Renal pelvis (tissue), 12 donors: ENCODE measurements around the gene EPX. TPM values are rescaled to one million over a fixed set of nuclear protein-coding genes. Genes with fewer than 3 reads are reported as not detected.
"Not testable (repeated sequence)": the region's sequence is repeated elsewhere in the genome, so short reads cannot be mapped to it uniquely, and the experiment has no call there.

Source experiments
- DNase-seq: peaks from one replicate; pipeline ENCODE4 v3.0.0-alpha.2; 2013
- long read RNA-seq, 16 experiments: transcript quantifications; one replicate each; lab custom pipeline, GENCODE V29; 2026
- polyA plus RNA-seq, 3 donors: library from polyadenylated mRNA; unstranded; fragments of 120-200 nt; gene quantifications; one replicate each; pipeline ENCODE4 v1.2.1, GENCODE V29; 2013; ENCODE audit not compliant: insufficient read length in 3 of 3

The EPX gene, protein sequence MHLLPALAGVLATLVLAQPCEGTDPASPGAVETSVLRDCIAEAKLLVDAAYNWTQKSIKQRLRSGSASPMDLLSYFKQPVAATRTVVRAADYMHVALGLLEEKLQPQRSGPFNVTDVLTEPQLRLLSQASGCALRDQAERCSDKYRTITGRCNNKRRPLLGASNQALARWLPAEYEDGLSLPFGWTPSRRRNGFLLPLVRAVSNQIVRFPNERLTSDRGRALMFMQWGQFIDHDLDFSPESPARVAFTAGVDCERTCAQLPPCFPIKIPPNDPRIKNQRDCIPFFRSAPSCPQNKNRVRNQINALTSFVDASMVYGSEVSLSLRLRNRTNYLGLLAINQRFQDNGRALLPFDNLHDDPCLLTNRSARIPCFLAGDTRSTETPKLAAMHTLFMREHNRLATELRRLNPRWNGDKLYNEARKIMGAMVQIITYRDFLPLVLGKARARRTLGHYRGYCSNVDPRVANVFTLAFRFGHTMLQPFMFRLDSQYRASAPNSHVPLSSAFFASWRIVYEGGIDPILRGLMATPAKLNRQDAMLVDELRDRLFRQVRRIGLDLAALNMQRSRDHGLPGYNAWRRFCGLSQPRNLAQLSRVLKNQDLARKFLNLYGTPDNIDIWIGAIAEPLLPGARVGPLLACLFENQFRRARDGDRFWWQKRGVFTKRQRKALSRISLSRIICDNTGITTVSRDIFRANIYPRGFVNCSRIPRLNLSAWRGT
- polyA plus RNA-seq = 1 to 10 TPM in 1 of 3 donors, under 1 TPM in 2; 0.75 to 1.3 (median 0.83) TPM
- long read RNA-seq, donor 1 = 0 reads
- long read RNA-seq, donor 2 = 0 reads
- long read RNA-seq, donor 3 = 0 reads
- long read RNA-seq, donor 4, partial matches to known transcripts = 0 of 1 reads
- long read RNA-seq, donor 4, other reads (novel, unspliced or antisense) = 0 of 1 reads
- long read RNA-seq, donor 5 = 0 reads
- long read RNA-seq, donor 6 = 0 reads
- long read RNA-seq, donor 7 = 0 reads
- long read RNA-seq, donor 8 = 0 reads
- long read RNA-seq, donor 9 = 0 reads
- long read RNA-seq, donor 10 = 0 reads
- long read RNA-seq, donor 11 = 0 reads
- long read RNA-seq, donor 12 = 0 reads
- long read RNA-seq, donor 13 = 0 reads
- long read RNA-seq, donor 14 = 0 reads
- long read RNA-seq, donor 15 = 0 reads
- long read RNA-seq, donor 16 = 0 reads

DNA sequence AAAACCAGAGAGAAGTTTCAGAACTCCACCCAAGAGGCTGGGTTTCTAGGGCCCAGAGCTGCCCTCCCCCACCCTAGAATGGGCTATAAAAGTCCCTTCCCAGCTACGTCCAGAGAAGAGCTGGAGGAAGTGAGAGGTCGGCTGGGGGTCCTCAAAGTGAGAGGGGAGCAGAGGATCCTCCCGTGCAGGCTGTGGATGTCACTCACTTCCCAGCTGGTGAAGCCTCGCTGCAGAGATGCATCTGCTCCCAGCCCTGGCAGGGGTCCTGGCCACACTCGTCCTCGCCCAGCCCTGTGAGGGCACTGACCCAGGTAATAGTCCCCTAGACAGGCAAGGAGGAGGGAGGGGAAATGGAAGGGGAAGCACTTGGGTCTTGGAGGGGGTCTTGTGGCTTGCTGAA lies at the start of gene EPX:
TSS of gene EPX (plus strand) at position 115 of the 400 bp plus-strand sequence. CDS start at position 236, 121 bp downstream.
- no peak for DNase-seq

GRCh38 chr17:58143335-58143734 lies 49.2 kb upstream of the EPX start:
- not testable (repeated sequence) for DNase-seq

GRCh38 chr17:58144801-58145200 lies 47.7 kb upstream of the EPX start:
- DNase-seq = no peak

- no peak for DNase-seq
These were observed 44.5 kb upstream of the EPX start, which contains the start of gene OR4D1 for GRCh38 chr17:58147930-58148434. TSS of gene OR4D1 (plus strand) at chr17:58148384. CDS start at chr17:58155154, 6,770 bp downstream.

- DNase-seq = no peak
These were observed 43.9 kb upstream of the EPX start for GRCh38 chr17:58148609-58149008.

DNA sequence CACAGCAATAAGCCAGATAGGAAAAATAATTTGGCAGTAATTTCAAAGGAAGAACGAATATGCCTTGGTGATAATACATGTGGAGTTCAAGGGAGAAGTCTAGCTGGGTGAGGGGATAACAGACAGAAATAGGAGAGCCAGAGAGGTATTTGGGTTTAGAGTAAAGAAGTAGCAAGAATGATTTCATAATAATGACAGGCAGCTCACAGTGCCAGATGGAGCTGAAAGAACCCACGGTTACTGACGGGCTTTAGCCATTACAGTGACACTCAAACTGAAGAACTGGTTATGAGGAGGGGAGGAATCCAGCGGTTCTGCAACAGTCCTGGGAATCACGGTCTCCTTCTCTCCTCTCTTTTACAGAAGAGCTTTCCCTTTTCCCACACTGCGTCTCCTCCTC lies 42.1 kb upstream of the EPX start:
- DNase-seq = no peak

DNA sequence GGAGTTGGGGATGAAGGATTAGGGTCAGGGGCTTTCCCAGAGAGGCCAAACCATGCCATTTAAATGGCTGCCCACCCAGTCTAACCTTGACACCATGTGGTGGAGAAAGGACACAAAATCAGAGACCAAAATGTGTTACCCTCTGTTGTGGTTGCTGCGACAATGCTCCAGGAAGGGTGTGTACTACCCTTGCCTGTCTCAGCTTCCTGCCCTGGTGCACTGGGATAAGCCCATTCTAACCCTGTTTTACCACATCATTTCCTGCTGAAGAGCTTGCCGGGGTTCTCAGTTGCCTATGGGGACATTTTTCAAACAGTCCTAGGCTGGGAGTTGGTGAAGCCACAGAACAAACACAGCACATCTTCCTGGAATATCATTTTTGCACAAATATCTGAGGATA lies 39.5 kb upstream of the EPX start:
- no peak for DNase-seq

GRCh38 chr17:58153671-58154070 lies 38.9 kb upstream of the EPX start:
- DNase-seq = no peak

DNA sequence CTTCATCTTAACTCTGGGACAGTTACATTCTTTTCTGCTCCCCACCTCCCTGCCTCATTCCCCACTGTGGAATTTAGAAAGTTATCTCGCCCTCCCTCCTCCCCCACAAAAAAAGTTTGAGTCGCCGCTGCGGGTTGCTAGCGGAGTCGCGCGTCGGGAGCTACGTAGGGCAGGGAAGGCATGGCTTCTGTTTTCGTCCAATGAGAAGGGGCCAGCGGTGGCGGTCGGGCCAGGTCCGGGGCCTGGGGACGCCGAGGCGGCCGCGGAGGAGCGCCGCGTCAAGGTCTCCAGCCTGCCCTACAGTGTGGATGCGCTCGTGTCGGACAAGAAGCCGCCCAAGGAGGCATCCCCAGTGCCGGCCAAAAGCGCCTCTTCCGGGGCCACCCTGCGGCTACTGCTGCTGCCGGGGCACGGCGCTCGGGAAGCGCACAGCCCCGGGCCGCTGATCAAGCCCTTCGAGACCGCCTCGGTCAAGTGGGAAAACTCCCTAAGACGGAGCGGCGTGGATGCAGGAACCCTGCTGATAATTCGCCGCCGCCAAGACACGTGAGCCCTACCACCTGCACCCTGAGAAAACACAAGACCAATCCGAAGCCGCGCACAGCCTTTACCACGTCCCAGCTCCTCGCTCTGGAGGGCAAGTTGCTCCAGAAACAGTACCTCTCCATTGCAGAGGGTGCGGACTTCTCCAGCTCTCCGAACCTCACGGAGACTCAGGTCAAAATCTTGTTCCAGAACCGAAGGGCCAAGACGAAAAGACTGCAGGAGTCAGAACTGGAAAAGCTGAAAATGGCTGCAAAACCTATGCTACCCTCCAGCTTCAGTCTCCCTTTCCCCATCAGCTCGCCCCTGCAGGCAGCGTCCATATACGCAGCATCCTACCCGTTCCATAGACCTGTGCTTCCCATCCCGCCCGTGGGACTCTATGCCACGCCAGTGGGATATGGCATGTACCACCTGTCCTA lies 35.4 kb upstream of the EPX start:
- no peak for DNase-seq

DNA sequence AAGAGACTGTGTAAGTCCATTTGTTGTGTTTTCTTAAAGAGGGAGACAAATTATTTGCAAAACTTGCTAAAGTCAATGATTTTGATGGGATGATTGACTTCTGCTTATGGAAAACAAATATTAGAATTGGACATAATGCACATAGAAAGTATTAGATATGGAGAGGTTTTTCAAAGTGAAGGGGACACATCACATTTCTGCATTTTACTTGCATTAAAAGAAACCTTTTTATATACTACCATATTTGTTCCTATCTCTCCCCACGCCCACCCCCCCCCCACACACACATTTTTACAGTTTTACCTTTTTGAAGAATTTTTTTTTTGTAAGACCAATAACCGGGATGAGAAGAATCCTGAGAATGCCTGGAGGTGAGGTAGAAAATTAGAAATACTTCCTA lies 34.3 kb upstream of the EPX start:
- no peak for DNase-seq

GRCh38 chr17:58161566-58161965 lies 31.0 kb upstream of the EPX start:
- DNase-seq = no peak

GRCh38 chr17:58165981-58166380 lies 26.5 kb upstream of the EPX start:
- DNase-seq = no peak

DNA sequence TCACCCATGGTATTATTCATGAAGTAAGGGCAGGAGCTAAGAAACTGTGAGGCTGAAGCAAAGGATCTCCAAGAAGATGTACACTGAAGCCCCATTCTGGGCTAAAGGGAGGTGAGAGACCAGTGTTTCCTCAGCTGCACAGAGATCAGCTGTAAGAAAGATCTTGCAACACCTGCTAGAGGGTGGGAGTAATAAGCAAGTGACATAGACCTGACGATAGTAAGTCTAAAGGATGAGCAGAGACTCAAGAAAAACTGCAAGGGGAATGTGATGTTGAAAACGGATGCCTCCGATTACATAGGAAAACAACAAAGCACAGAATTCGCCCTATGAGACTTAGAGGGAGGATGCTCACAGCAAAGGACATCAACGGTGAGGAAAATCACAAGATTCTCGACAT lies 25.8 kb upstream of the EPX start, which contains the start of gene OR4D2:
TSS of gene OR4D2 (plus strand) at position 301 of the 400 bp plus-strand sequence. CDS start 2,674 bp downstream, outside the sequence.
- DNase-seq = no peak

- DNase-seq = no peak
These were observed 21.9 kb upstream of the EPX start for GRCh38 chr17:58170622-58171021.

- DNase-seq = no peak
These were observed 20.0 kb upstream of the EPX start for GRCh38 chr17:58172369-58173071.

DNA sequence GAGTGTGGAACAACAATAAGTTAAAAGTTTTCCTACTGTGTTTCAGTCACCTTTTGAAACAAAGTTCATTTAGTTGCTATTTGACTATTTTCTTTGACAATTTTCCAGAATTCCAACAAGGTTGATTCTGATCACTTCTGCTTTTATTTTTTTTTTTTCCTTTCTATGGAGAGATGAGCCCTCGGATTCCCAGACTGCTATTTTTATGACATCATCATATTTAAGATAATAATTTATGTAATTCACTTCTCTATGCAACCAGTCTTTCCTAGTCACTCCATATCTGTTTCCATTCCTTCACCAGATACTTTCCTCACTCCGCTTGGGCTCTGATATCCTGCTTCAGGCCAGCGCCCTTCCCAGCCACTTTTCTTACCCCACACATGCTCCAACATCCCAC lies 17.7 kb upstream of the EPX start:
- DNase-seq = no peak

DNA sequence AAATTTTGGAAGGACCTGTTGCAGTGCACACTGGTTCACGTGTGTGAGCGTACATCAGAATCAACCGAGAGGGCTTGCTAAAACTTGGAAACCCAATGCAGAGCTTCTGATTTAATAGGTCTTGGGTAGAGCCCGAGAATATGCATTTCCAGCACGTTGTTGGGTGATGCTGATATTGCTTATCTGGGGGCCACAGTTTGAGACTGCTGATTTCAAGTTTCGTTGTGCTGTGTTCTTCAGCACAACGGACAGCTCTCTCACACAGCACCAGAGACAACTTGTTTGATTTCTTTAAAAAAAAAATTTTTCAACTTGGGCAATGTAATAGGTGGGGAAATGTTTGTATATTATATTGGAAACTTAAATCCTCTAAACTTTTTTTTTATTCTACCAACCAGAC lies 16.3 kb upstream of the EPX start:
- no peak for DNase-seq

GRCh38 chr17:58181796-58182195 lies 10.7 kb upstream of the EPX start:
- DNase-seq = no peak

GRCh38 chr17:58183514-58183913 lies 9.0 kb upstream of the EPX start:
- DNase-seq = no peak
